ENCODE measurements around the gene ATP5F1E.
A peak's percentile ranks its signal among the peaks of the same experiment; 100 is the strongest.
"Not testable (repeated sequence)": the region's sequence is repeated elsewhere in the genome, so short reads cannot be mapped to it uniquely, and the experiment has no call there.

The ATP5F1E gene

DNA sequence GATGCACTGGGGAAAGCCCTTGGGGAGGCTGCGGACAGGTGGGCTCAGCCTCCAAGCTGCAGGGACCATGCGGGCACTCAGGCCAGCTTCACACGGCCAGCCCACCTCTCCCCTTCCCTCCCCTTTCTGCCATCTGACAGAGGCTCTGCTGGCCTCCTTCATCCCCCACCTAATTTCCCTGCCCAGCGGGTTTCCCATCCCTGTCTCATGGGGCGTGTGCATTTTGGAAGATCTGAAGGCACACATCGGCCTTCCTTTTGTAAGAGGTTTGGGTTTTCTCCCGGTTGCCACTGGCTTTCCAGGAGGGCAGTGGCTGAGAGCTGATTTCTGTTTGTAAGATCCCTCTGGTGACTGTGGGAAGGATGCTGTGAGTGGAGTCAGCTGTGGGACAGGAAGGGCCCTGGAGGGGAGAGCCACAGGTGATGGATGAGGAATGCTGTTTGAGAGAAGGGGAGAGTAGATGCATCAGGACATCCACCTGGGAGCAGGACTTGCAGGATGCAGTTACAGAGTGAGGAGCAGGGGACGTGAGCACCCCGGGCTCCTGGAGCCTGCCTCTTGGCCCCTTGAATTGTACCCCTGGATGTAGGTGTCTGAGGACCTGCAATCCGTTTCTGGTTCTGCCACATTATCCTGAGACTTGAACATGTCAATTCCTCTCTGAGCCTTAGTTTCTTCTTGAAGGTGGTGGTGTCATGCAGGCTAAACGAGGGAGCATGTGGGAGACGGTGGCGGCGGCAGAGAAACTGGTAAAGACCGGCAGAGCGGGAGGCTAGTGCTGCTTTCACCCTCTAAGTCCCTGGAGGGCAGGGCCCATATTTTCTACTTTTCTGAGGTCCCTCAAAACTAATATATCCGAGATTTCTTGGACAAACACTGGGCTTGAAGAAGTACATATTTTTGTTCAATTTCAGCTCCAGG lies 18.8 kb downstream of the ATP5F1E start:
- ATAC-seq (replicated peaks) (no peak), DNase-seq (no peak)
- Mint-ChIP-seq H3K4me1 (ENCODE audit: low read depth in 2 of 2) (peaks cover 30 to 42% of the 10 kb centered on the region in 2 donors), H3K27ac (peak overlapping the region; percentile 61 to 87), H3K9me3 (no peaks in the 10 kb centered on the region), H3K27me3 (no peaks in the 10 kb centered on the region), H3K4me3 (peak overlapping the region; percentile 39 to 51), H3K36me3 (ENCODE audit: insufficient read depth) (no peaks in the 10 kb centered on the region)

DNA sequence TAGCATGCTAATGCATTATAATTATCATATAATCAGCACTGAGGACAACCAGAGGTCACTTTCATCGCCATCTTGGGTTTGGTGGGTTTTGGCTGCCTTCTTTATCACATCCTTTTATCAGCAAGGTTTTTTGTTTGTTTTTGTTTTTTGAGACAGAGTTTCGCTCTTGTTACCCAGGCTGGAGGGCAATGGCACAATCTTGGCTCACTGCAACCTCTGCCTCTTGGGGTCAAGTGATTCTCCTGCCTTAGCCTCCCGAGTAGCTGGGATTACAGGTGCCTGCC lies 20.3 kb downstream of the ATP5F1E start:
- not testable (repeated sequence) for ATAC-seq (replicated peaks); H3K4me3 Mint-ChIP-seq; H3K27me3 Mint-ChIP-seq; DNase-seq; H3K36me3 Mint-ChIP-seq (ENCODE audit: insufficient read depth); H3K9me3 Mint-ChIP-seq; H3K27ac Mint-ChIP-seq
- peaks cover 26 to 35% of the 10 kb centered on the region in 2 donors for H3K4me1 Mint-ChIP-seq (ENCODE audit: low read depth in 2 of 2)

- peaks cover 20 to 32% of the 10 kb centered on the region in 2 donors for H3K4me1 Mint-ChIP-seq (ENCODE audit: low read depth in 2 of 2)
- no peak overlapping the region for H3K4me3 Mint-ChIP-seq
- DNase-seq (no peak), ATAC-seq (replicated peaks) (no peak)
- no peaks in the 10 kb centered on the region for H3K27me3 Mint-ChIP-seq
- no peaks in the 10 kb centered on the region for H3K9me3 Mint-ChIP-seq
- no peaks in the 10 kb centered on the region for H3K36me3 Mint-ChIP-seq (ENCODE audit: insufficient read depth)
- no peak overlapping the region for H3K27ac Mint-ChIP-seq
These were observed 20.9 kb downstream of the ATP5F1E start for GRCh38 chr20:59010995-59011873.

GRCh38 chr20:59010321-59010994 lies 21.7 kb downstream of the ATP5F1E start:
- H3K36me3 Mint-ChIP-seq (ENCODE audit: insufficient read depth) = no peaks in the 10 kb centered on the region
- peak overlapping the region in 1 of 2 donors; percentile 59 for H3K27ac Mint-ChIP-seq
- H3K4me1 Mint-ChIP-seq (ENCODE audit: low read depth in 2 of 2) = peaks cover 25 to 36% of the 10 kb centered on the region in 2 donors
- no peak overlapping the region for H3K4me3 Mint-ChIP-seq
- ATAC-seq (replicated peaks) = no peak
- H3K27me3 Mint-ChIP-seq = no peaks in the 10 kb centered on the region
- no peak for DNase-seq
- no peaks in the 10 kb centered on the region for H3K9me3 Mint-ChIP-seq

GRCh38 chr20:59008715-59009336 lies 23.3 kb downstream of the ATP5F1E start:
- peaks cover 31 to 40% of the 10 kb centered on the region in 2 donors for H3K4me1 Mint-ChIP-seq (ENCODE audit: low read depth in 2 of 2)
- no peak for ATAC-seq (replicated peaks)

GRCh38 chr20:59007665-59008511 lies 24.2 kb downstream of the ATP5F1E start:
- H3K27ac Mint-ChIP-seq = peak overlapping the region in 1 of 2 donors; percentile 83
- H3K36me3 Mint-ChIP-seq (ENCODE audit: insufficient read depth) = peaks cover 4% of the 10 kb centered on the region
- H3K27me3 Mint-ChIP-seq = no peaks in the 10 kb centered on the region
- peak overlapping the region; percentile 80 to 86 for H3K4me3 Mint-ChIP-seq
- H3K9me3 Mint-ChIP-seq = no peaks in the 10 kb centered on the region
- peaks cover 28 to 36% of the 10 kb centered on the region in 2 donors for H3K4me1 Mint-ChIP-seq (ENCODE audit: low read depth in 2 of 2)
- ATAC-seq (replicated peaks) (no peak), DNase-seq (no peak)

More at GRCh38 chr20:59008715-59009336, 23.3 kb downstream of the ATP5F1E start:
- no peak for DNase-seq
- Mint-ChIP-seq H3K27ac (no peak overlapping the region), H3K27me3 (no peaks in the 10 kb centered on the region), H3K9me3 (no peaks in the 10 kb centered on the region), H3K36me3 (ENCODE audit: insufficient read depth) (peaks cover 4% of the 10 kb centered on the region), H3K4me3 (peak overlapping the region in 1 of 2 donors; percentile 86)

- Mint-ChIP-seq H3K27ac (peak within 1 kb of the TSS; percentile 86 to 97), H3K27me3 (no peaks in the 10 kb centered on the region), H3K36me3 (ENCODE audit: insufficient read depth) (peaks cover 8% of the 10 kb centered on the region), H3K9me3 (no peaks in the 10 kb centered on the region), H3K4me3 (peak within 1 kb of the TSS; percentile 82 to 86), H3K4me1 (ENCODE audit: low read depth in 2 of 2) (peaks cover 35 to 36% of the 10 kb centered on the region in 2 donors)
- peak; percentile 66 for ATAC-seq (replicated peaks)
- peak in 2 of 3 experiments; percentile 24 to 26 for DNase-seq
These were observed 25.1 kb downstream of the ATP5F1E start, which contains the start of gene CTSZ for GRCh38 chr20:59006864-59007664. CTSZ (minus strand) TSS chr20:59007254; CDS start chr20:59007128, 126 bp downstream.

GRCh38 chr20:59006167-59006863 lies 25.8 kb downstream of the ATP5F1E start:
- peak overlapping the region; percentile 82 for H3K4me3 Mint-ChIP-seq
- H3K36me3 Mint-ChIP-seq (ENCODE audit: insufficient read depth) = peaks cover 8% of the 10 kb centered on the region
- H3K27ac Mint-ChIP-seq = peak overlapping the region; percentile 86 to 97
- no peaks in the 10 kb centered on the region for H3K9me3 Mint-ChIP-seq
- peaks cover 35% of the 10 kb centered on the region in 2 donors for H3K4me1 Mint-ChIP-seq (ENCODE audit: low read depth in 2 of 2)
- DNase-seq (no peak), ATAC-seq (replicated peaks) (no peak)
- no peaks in the 10 kb centered on the region for H3K27me3 Mint-ChIP-seq

GRCh38 chr20:59005523-59006166 lies 26.5 kb downstream of the ATP5F1E start:
- peaks cover 8% of the 10 kb centered on the region for H3K36me3 Mint-ChIP-seq (ENCODE audit: insufficient read depth)
- peaks cover 33 to 35% of the 10 kb centered on the region in 2 donors for H3K4me1 Mint-ChIP-seq (ENCODE audit: low read depth in 2 of 2)
- DNase-seq (no peak), ATAC-seq (replicated peaks) (no peak)
- H3K4me3 Mint-ChIP-seq = peak overlapping the region; percentile 82
- peak overlapping the region; percentile 93 to 97 for H3K27ac Mint-ChIP-seq
- H3K9me3 Mint-ChIP-seq = no peaks in the 10 kb centered on the region
- H3K27me3 Mint-ChIP-seq = no peaks in the 10 kb centered on the region

DNA sequence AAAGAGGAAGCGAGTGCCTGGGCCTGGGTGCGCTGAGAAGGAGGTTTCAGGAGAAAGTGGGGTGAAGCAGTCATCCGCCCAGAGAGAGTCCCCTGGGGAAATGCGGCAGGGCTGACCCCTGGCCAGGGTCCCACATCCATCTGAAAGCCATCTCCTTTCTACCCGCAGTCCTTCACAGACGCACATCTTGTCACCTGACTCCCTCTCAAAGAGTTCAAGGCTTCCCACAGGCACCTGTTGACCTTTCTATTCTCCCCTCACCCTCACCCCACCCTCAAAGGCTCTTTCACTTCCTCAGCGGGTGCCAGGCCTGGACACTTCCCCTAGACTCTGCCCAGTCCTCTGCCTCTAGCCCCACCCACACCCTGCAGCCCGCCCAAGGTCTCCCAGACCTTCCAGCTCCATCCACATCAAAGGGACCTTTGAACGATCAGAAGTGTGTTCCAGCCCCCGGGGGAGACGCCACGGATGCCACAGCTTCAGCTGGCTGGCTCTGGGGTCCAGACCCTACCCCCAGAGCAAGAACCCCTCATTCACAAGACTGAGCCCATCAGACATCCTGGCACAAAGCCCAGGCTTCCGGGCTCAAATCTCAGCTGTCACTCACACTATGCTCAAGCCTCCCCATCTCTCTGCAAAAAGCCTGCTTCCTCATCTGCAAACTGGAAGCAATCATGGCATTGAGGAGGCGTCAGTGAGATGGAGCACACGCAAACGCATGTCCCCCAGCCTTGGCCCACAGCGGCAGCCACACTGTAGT lies 27.2 kb downstream of the ATP5F1E start:
- peak in 2 of 3 experiments; percentile 21 to 36 for DNase-seq
- H3K9me3 Mint-ChIP-seq = no peaks in the 10 kb centered on the region
- H3K4me1 Mint-ChIP-seq (ENCODE audit: low read depth in 2 of 2) = peaks cover 33 to 35% of the 10 kb centered on the region in 2 donors
- peak; percentile 50 for ATAC-seq (replicated peaks)
- H3K27ac Mint-ChIP-seq = peak overlapping the region; percentile 93 to 97
- peak overlapping the region; percentile 82 for H3K4me3 Mint-ChIP-seq
- H3K27me3 Mint-ChIP-seq = no peaks in the 10 kb centered on the region
- H3K36me3 Mint-ChIP-seq (ENCODE audit: insufficient read depth) = peaks cover 11% of the 10 kb centered on the region

All from effector memory CD8-positive, alpha-beta T cell (primary cell).